IPS DF 6.9 (cell line): ENCODE data around the gene SLC25A34.
"Not testable (repeated sequence)": the region's sequence is repeated elsewhere in the genome, so short reads cannot be mapped to it uniquely, and the experiment has no call there.

Experiments used
- DNase-seq: peaks from one replicate; pipeline ENCODE4 v3.0.0-alpha.2; 2013; ENCODE audit warnings: low read depth, low spot score
- H3K27ac ChIP-seq: one replicate; pipeline ENCODE4 v1.5.1; 2013; ENCODE audit warnings: low read length, control low read depth
- H3K27me3 ChIP-seq: 2 replicates; pipeline ENCODE4 v1.6.1; 2013; ENCODE audit warnings: mild to moderate bottlenecking, low read length; ENCODE audit not compliant: control insufficient read depth, insufficient read depth
- H3K36me3 ChIP-seq: 2 replicates; pipeline ENCODE4 v1.6.1; 2013; ENCODE audit warnings: low read length; ENCODE audit not compliant: control insufficient read depth, insufficient read depth
- H3K4me1 ChIP-seq: 2 replicates; pipeline ENCODE4 v1.6.1; 2013; ENCODE audit warnings: low read length; ENCODE audit not compliant: control insufficient read depth, insufficient read depth
- H3K4me3 ChIP-seq: 2 replicates; pipeline ENCODE4 v1.5.1; 2013; ENCODE audit warnings: mild to moderate bottlenecking, low read length
- H3K9me3 ChIP-seq: 2 replicates; pipeline ENCODE4 v1.6.1; 2013; ENCODE audit warnings: low read length, inconsistent platforms; ENCODE audit not compliant: control insufficient read depth, insufficient read depth
- WGBS: extraction: QIAGEN DNeasy Blood & Tissue Kit; methylation state at CpG from one replicate; pipeline ENCODE4 v1.1.7; 2013; ENCODE audit warnings: mixed read lengths, missing lambda C conversion rate; ENCODE audit not compliant: insufficient read length, insufficient coverage; 5-methylcytosine and 5-hydroxymethylcytosine counted together

Gene SLC25A34

DNA sequence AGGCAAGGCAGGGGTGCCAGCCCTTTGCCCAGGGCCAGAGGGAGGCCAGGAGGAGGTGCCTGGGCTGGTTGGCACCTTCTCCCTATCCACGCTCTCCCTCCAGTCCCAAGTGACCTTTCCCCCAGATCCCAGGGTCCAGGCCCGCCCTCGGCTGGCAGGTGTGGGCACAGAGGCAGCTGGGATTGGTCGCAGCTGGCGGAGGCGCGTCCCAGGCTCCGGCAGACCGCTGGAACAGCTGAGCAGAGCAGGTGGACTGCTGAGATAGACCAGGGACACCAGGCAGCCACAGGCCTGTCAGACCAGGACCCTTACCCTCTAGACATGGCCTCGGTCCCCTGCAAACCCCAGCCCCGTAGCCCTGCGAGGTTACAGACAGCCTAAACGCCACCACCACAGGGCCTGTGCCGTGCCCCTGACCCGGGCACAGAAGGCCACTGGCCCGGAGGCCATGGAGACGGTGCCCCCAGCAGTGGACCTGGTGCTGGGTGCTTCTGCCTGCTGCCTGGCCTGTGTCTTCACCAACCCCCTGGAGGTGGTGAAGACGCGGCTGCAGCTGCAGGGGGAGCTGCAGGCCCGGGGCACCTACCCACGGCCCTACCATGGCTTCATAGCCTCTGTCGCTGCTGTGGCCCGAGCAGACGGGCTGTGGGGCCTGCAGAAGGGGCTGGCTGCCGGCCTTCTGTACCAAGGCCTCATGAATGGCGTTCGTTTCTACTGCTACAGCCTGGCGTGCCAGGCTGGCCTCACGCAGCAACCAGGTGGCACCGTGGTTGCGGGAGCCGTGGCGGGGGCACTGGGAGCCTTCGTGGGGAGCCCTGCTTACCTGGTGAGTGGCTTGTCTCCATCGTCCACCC is at the start of gene SLC25A34:
TSS of gene SLC25A34 (plus strand) at position 221 of the 854 bp plus-strand sequence. CDS start at position 449, 228 bp downstream.
- WGBS: no CpG with 5 or more reads among the region's 35 CpGs
- Histone ChIP-seq H3K4me1 (peaks cover 2% of the 10 kb centered on the region; the same call in 1 of the 2 replicates), H3K9me3 (no peaks in the 10 kb centered on the region), H3K27ac (no peak within 1 kb of the TSS), H3K4me3 (no peak within 1 kb of the TSS), H3K27me3 (no peaks in the 10 kb centered on the region), H3K36me3 (peaks cover 8% of the 10 kb centered on the region; the same call in 1 of the 2 replicates)
- DNase-seq: no peak

- H3K36me3 ChIP-seq: no peaks in the 10 kb centered on the region
- no peak overlapping the region for H3K4me3 ChIP-seq
- no CpG with 5 or more reads among the region's 2 CpGs for WGBS
- no peak overlapping the region for H3K27ac ChIP-seq
- DNase-seq: no peak
- H3K9me3 ChIP-seq: no peaks in the 10 kb centered on the region
- H3K4me1 ChIP-seq: no peaks in the 10 kb centered on the region
- no peaks in the 10 kb centered on the region for H3K27me3 ChIP-seq
Observed at GRCh38 chr1:15687446-15687845, 48.6 kb upstream of the SLC25A34 start.

DNA sequence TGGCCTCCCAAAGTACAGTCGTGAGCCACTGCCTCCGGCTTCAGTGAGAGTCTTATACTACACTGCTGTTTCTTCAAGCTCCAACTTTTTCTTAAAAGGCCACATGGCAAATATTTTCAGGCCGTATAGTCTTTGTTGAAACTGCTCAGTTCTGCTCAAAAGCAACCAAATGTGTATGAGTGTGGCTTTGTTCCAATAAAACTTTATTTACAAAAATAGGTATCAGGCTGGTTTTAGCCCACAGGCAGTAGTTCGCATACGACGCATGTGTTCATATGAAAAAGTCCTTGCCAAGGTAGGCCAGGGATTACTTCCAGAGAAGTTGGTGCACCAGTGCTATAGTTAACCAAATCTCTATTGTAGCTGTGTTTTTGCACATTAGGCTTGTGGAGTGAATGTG is 45.7 kb upstream of the SLC25A34 start:
- H3K4me1 ChIP-seq: no peaks in the 10 kb centered on the region
- no peak overlapping the region for H3K27ac ChIP-seq
- no peak for DNase-seq
- WGBS: no CpG with 5 or more reads among the region's 6 CpGs
- no peaks in the 10 kb centered on the region for H3K9me3 ChIP-seq
- no peak overlapping the region for H3K4me3 ChIP-seq
- no peaks in the 10 kb centered on the region for H3K27me3 ChIP-seq
- H3K36me3 ChIP-seq: no peaks in the 10 kb centered on the region

GRCh38 chr1:15691434-15692032 is 44.5 kb upstream of the SLC25A34 start:
- Histone ChIP-seq H3K4me1 (no peaks in the 10 kb centered on the region), H3K9me3 (no peaks in the 10 kb centered on the region), H3K27me3 (no peaks in the 10 kb centered on the region), H3K4me3 (no peak overlapping the region), H3K36me3 (no peaks in the 10 kb centered on the region; the same call in 1 of the 2 replicates), H3K27ac (no peak overlapping the region)
- WGBS: no CpG with 5 or more reads among the region's 11 CpGs
- DNase-seq: no peak

- no peak overlapping the region for H3K27ac ChIP-seq
- WGBS: no CpG with 5 or more reads among the region's 5 CpGs
- no peaks in the 10 kb centered on the region for H3K4me1 ChIP-seq
- H3K27me3 ChIP-seq: no peaks in the 10 kb centered on the region
- DNase-seq: no peak
- no peaks in the 10 kb centered on the region for H3K9me3 ChIP-seq
- H3K4me3 ChIP-seq: no peak overlapping the region
- H3K36me3 ChIP-seq: no peaks in the 10 kb centered on the region; the same call in 1 of the 2 replicates
Observed at GRCh38 chr1:15692121-15692682, 43.9 kb upstream of the SLC25A34 start.

DNA sequence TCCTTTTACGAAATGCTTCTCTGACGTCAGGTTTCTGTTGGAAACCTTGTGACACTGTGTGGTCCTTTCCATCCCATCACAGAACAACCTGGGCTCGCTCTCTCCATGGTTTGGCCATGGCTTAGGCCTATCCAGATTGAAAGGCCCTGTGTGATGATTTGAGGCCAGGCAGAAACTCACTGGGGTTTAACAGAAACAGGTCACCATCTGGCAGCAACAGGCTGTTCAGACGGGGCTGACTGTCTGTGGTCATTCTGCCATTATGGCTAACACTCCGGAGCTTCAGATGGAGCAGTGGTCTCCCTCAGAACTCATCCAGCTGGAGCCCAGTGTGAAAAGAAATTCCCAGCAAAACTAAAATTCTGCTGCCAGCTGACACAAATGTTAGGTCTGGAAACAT is 42.7 kb upstream of the SLC25A34 start:
- DNase-seq: no peak
- Histone ChIP-seq H3K4me3 (no peak overlapping the region), H3K9me3 (no peaks in the 10 kb centered on the region), H3K27ac (no peak overlapping the region), H3K4me1 (no peaks in the 10 kb centered on the region), H3K36me3 (no peaks in the 10 kb centered on the region; the same call in 1 of the 2 replicates), H3K27me3 (no peaks in the 10 kb centered on the region)
- no CpG with 5 or more reads among the region's 5 CpGs for WGBS

DNA sequence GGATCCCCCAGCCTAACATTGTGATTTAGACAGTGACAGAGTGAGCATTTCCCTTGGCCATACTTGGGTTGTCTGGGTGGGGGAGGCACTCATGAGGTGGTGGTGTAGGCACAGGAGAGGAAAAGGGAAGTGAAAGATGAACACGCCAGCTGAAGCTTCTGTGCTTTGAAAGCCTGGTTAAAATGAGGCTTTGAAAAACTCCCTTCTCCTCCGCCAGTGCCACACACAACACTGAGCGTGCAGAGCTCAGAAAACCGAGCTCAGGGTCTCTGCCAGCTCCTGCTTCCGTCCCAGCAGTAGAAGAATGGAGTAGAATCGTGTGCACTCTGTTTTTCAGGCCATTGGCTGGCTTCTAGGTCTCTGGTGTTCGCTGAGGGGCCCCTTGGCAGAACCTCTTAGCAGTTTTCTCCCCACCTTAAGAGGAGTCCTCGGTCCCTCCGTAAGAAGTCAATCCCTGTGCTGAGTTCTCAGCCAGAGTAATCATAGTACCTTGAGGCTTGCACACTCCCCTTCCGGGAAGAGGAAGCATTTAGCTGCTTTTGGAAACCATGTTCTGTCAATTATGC is 39.0 kb upstream of the SLC25A34 start:
- Histone ChIP-seq H3K9me3 (no peaks in the 10 kb centered on the region), H3K4me3 (no peak overlapping the region), H3K27me3 (no peaks in the 10 kb centered on the region), H3K36me3 (no peaks in the 10 kb centered on the region; the same call in 1 of the 2 replicates), H3K27ac (no peak overlapping the region), H3K4me1 (no peaks in the 10 kb centered on the region)
- no CpG with 5 or more reads among the region's 10 CpGs for WGBS
- no peak for DNase-seq

DNA sequence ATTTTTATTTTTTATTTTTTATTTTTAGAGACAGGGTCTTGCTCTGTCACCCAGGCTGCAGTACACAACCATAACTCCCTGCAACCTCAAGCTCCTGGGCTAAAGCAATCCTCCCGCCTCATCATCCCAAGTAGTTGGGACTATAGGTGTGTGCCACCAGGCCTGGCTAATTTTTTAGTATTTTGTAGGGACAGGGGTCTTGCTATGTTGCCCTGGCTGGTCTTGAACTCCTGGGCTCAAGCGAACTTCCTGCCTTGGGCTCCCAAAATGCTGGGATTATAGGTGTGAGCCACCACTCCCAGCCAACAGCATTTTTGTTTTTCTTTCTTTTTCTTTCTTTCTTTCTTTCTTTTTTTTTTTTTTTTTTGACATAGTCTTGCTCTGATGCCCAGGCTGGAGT is 37.9 kb upstream of the SLC25A34 start:
- H3K4me1 ChIP-seq: no peaks in the 10 kb centered on the region
- H3K27ac ChIP-seq: no peak overlapping the region
- no peaks in the 10 kb centered on the region for H3K27me3 ChIP-seq
- no peak overlapping the region for H3K4me3 ChIP-seq
- DNase-seq: no peak
- H3K9me3 ChIP-seq: no peaks in the 10 kb centered on the region
- H3K36me3 ChIP-seq: no peaks in the 10 kb centered on the region; the same call in 1 of the 2 replicates
- WGBS: no CpG with 5 or more reads among the region's 2 CpGs

- not testable (repeated sequence) for H3K27ac ChIP-seq, H3K4me3 ChIP-seq, H3K9me3 ChIP-seq, DNase-seq, H3K4me1 ChIP-seq, H3K36me3 ChIP-seq, H3K27me3 ChIP-seq
- WGBS: no CpG with 5 or more reads among the region's 4 CpGs
Observed at GRCh38 chr1:15699321-15699720, 36.7 kb upstream of the SLC25A34 start.

DNA sequence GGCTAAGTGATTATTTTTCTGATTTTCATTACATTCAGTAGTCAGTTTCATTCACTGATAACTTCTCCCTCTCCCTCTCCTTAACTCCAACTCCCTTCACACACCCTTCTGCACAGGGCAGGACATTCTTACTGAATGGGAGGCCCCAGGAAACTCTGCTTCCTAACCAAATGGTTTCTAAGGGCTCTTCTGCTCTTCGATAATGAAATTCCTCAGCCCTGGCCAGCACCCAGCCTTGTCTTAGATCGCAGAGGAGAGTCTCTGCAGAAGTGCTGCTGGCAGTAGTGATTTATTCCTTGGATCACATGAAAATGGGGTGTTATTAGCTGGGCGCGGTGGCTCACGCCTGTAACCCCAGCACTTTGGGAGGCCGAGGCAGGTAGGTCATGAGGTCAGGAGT is 35.5 kb upstream of the SLC25A34 start:
- H3K27ac ChIP-seq: no peak overlapping the region
- DNase-seq: no peak
- H3K27me3 ChIP-seq: no peaks in the 10 kb centered on the region
- no peaks in the 10 kb centered on the region for H3K4me1 ChIP-seq
- no peaks in the 10 kb centered on the region for H3K9me3 ChIP-seq
- no peaks in the 10 kb centered on the region; the same call in 1 of the 2 replicates for H3K36me3 ChIP-seq
- WGBS: no CpG with 5 or more reads among the region's 6 CpGs
- no peak overlapping the region for H3K4me3 ChIP-seq
